NOMO-1 treated with DMSO at 0.1 percent for 48 hours (cell line): Measurements from ENCODE around the gene POC1A.
"Not testable (repeated sequence)": the region's sequence is repeated elsewhere in the genome, so short reads cannot be mapped to it uniquely, and the experiment has no call there.

ENCODE experiments used
- DNase-seq: peaks from one replicate; lab custom pipeline; 2025; ENCODE audit not compliant: unreplicated experiment; lab: John Stamatoyannopoulos, UW

POC1A gene

DNA sequence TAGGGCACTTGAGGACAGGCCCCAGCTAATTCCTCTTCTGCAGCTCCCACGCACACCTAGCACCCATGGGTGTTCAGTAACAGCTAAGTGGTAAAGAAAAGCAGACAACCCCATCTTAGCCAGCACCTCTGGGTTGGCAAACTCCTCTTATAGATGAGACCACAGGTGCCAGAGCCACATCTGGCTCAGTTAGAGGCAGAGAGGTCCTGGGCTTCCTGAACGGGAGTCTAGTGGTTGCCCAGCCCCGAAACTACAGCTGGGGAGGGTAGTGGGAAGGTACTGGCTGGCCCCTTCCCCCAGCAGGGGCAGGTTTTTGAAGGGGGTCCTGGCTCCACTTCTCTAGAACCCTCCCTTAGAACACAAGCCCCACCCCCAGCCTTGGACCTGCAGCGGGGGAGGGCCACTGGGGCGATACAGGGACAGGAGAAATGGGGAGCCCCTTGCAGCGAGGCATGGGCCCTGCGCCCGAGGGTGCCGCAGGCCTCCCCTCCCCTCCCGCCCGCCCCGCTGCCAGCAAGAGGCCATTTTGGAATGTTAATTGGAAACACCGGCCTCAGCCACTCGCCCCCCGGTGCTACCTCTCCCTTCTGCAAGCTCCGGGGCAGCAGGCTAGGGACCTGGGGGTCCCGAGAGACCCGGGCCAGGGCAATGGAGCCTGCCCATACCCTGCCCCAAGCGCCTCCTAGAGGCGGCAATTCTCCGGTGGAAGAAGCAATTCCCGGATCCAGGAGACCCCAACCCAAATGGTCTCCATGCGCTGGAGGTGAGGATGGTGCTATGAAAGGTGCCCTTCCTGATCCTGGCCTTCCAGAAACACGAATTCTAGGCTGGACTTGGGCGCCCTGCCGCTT is 99.3 kb downstream of the POC1A start:
- no peak for DNase-seq

DNA sequence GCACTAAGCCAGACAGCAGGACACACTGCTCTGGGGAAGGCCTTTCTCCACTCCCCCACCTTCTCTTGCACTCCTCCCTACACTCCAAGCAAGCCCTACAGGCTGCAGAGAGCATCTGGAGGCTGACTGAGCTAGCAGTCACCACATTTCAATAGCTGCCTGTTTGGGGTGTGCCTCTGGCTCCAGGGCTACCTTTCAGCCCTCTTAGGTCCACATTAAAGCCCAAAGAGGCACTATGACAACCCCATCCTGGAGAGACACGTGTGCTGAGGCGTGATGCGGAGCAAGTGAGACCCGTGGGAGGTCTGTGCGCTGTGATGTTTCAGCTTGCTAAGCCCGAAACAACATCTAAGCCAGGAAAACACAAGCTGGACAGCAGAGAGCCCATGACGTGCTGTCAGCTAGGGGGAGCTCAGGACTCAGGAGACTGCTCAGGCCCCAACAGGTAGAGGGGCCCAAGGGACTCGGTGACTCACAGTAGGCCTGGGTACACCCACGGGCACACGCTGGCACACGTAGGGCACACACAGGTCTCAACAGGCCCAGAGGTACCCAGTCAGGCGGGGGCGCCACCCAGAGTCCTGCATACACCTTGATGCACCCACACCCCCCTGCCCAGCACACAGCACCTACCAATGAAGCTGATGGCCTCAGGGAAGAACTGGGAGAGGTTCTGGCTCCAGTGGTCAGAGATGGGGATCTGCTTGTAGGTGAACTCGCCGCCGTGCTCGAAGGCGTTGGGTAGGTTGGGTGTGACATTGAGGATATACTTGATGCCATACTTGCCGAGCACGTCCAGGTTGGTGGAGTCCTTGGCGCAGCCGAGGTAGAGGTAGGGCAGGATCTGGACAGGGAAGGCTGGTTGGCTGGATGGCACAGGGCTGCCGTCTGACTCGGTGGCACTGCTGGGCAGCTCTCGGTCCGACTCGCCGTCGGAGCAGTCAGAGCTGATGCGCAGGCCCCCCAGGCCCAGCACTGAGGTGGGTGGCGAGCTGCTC is 100.6 kb downstream of the POC1A start:
- DNase-seq = peak; percentile 13

GRCh38 chr3:52052831-52053306 is 101.4 kb downstream of the POC1A start:
- peak; percentile 47 for DNase-seq

- DNase-seq = no peak
These were observed 102.8 kb downstream of the POC1A start for GRCh38 chr3:52051444-52051843.

GRCh38 chr3:52050571-52050970 is 103.7 kb downstream of the POC1A start:
- no peak for DNase-seq

DNA sequence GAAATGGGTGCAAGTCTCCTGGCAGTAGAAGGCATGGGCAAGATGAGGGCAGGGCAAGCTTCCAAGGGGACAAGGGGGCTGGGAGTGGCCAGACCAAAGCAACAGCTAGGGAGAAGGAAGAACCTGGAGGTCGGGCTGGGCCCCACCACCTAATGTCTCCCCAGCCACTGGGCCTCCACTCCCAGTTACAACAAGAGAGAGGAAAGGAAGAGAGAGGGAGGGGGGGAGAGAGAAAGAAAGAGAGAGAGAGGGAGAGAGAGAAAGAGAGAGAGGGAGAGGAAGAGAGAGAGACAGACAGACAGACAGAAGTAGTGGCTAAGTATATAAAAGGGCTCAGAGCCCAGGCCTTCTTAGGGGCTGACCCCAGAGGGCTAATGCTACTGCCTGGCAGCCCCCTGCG is 104.7 kb downstream of the POC1A start:
- DNase-seq = no peak

DNA sequence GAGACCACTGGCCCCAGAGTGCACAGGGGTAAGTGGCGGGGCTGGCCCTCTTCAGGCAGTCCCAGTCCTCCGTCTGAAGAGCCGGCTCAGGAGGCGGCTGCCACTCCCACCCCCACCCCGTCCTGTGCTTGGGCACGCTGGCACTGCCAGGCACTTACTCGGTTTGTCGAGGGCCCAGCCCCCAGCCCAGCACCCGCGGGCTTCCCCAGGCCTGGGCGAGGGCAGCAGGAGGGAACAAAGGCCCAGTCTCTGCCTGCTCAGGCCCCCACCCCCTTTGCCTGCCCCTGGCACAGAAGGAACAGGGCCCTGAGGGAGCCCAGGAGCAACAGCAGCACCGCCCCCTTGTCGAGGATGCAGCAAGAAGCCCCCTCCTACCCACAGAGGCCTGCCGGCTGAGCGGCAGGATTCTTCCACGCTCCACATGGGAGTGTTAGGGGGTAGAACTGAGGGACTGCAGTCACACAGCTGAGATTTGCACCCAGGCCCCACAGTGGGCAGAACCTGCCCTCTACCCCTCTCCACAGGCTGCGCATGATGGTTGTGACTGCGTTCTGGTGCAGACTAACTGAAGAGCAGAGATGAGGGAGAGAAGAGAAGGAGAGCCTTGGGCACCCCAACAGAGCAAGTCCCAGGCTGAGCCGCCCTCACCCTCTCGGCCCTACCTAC is 106.8 kb downstream of the POC1A start:
- DNase-seq = no peak

GRCh38 chr3:52046902-52047239 is 107.4 kb downstream of the POC1A start:
- DNase-seq = no peak

DNA sequence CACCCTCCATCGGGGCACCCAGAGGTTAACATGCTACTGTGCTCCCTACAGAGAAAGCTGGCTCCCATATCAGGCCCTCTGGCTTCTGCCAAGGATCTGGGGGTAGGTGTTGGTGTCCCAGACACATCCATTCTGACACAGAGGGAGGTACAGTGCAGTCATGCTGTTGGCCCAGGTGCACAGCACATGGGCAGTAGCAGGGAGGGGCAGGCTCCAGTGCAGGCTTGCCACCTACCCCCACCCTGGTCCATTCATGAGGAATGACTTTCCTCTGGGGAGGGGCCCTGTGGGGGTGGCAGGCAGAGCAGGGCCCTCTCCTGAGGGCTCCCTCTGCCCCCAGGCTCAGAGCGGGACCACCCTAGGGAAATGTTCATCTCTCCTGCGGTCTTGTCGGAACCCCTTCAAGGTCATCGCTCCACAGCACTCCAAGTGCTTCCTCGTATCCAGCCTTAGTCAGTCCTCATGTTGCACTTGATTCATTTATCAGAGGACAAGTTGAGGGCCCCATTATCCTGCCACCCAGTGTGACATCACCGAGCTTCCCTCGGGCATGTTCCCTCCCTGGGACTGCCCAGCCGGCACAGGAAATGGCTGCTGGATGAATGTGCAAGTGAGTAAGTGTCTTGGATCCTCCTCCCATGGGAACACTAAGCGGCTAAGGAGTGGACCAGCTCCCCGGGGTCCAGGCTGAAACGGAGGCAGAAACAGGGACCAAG is 107.9 kb downstream of the POC1A start:
- no peak for DNase-seq

GRCh38 chr3:52044869-52045619 is 109.2 kb downstream of the POC1A start:
- DNase-seq = no peak

- DNase-seq = no peak
These were observed 110.5 kb downstream of the POC1A start for GRCh38 chr3:52043750-52044149.

DNA sequence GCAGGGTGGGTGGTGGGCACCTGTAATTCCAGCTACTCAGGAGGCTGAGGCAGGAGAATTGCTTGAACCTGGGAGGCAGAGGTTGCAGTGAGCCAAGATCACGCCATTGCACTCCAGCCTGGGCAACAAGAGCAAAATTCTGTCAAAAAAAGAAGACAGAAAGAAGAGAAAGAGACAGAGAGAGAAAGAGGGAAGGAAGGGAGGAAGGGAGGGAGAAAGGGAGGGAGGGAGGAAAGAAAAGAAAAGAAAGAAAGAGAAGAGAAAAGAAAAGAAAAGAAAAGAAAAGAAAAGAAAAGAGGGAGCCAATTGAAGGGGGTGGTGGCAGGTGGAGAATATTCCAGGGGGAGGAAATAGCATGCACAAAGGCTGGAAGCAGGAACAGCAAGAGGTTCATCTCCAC is 111.2 kb downstream of the POC1A start:
- DNase-seq = not testable (repeated sequence)

DNA sequence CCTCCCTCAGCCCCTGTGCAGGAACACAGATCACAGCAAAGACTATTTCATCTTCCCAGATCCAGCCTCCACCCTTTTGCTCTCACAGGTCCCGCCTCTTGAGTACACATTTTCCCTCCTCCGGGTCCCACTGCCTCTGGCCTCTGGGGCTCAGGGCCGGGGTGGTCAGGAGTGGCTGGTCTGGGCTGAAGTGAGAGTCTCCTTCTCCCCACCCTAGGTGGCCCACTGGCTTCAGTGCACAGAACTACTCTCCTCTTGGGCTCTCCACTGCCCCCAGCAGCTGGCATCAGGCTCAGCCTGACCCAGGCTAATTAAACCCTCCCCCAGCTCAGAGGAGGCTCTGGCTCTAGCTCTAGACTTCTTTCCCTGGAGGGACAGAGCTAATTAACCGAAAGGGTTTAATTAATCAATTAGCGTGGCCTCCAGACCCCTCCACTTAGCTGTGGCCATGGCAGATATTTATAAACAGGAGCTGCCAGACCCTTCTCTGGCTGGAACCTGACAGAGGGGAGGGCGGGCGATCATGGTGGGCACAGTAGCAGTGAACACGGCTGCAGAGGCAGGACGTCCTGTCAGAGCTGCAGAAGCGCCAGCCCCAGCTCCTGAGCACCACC is 113.0 kb downstream of the POC1A start:
- DNase-seq = no peak

GRCh38 chr3:52040600-52040999 is 113.6 kb downstream of the POC1A start:
- DNase-seq = no peak

- no peak for DNase-seq
These were observed 114.4 kb downstream of the POC1A start for GRCh38 chr3:52039846-52040245.

- DNase-seq = no peak
These were observed 114.8 kb downstream of the POC1A start for GRCh38 chr3:52039426-52039825.

GRCh38 chr3:52038227-52038626 is 116.0 kb downstream of the POC1A start:
- DNase-seq = no peak

DNA sequence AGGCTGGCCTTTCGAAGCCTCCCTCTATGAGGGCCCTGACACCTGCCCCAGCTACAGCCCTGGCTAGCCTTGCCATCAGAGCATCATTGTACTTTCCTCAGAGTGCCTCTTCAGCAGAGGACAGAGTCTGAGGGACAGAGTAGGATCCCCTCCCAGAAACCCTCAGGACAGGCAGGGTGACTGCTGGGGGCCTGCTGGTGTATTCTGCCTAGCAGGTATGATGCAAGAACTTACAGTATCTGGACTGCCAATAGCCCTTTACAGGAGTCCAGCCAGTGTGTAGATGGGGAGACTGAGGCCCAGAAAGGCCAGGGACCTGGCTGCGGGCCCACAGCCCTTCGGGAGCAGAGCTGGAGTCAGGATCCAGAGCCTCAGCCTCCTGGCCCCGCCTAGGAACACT is 116.9 kb downstream of the POC1A start:
- DNase-seq = no peak

DNA sequence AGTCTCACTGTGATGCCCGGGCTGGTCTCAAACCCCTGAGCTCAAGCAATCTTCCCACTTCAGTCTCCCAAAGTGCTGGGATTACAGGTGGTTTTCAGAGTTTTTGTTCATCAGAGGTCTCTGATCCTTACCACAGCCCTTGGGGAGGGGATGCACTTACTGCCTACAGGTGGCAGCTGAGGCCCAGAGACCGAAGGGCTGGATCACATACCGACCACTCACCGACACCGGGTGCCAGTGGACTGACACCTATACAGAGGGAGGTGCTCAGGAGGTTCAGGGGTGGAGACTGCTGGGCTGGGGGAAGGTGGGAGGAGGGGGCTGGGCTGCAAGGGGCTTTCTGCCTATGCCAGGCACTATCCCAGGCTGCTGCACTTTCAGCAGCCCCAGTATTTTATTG is 117.4 kb downstream of the POC1A start:
- no peak for DNase-seq
